ENCODE results near the gene PSTPIP2. TPM values are rescaled to one million over a fixed set of nuclear protein-coding genes. Genes with fewer than 3 reads are reported as not detected.

The PSTPIP2 gene
- total and polyA plus RNA-seq, 4 donors = 4.0 to 14.7 (median 8.6) TPM

DNA sequence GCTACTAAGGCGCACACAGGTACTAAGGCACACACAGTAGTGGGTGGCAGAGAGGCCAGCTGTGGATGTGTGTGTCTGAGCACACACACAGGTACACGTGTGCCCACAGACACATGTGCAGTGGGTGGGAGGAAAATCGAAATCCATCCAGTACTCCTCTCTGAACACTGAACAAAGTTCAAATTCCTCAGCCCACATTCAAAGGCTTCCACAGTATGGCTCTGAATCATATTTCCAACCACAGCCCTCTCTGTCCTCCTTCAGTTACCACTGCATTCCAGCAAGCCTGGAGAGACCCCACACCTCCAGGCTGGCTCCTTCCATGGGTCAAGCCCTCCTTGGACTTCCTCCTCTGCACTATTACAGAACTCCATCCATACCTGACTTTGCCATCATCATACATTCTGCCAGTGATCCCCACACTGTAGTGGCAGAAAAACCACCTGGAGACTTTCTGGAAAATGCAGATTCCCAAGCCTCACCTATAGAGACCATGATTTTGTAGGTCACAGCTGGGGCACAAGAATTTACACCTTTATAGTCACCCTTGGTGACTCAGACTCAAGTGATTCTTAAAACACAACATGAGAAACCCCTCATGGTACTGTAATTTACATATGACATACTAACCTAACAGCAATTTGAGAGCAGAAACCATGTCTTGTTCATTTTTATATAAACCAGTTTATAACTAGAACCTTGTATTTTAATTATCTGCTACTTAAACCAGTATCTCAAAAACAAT lies 136.3 kb downstream of the PSTPIP2 start:
- 68% methylated on average over 3 of the region's 3 CpGs for WGBS
- TF ChIP-seq HNF4A (conservative IDR thresholded peaks at IDR 0.05) = peak; percentile 59 to 74
- no peak for TF ChIP-seq TAF1 (conservative IDR thresholded peaks at IDR 0.05)
- peak in 1 of 2 donors; percentile 7 for TF ChIP-seq RXRA (IDR thresholded peaks at IDR 0.05)
- no peak for TF ChIP-seq FOXA1 (IDR thresholded peaks at IDR 0.05)
- TF ChIP-seq, protein P1, sequence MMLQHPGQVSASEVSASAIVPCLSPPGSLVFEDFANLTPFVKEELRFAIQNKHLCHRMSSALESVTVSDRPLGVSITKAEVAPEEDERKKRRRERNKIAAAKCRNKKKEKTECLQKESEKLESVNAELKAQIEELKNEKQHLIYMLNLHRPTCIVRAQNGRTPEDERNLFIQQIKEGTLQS (IDR thresholded peaks at IDR 0.05) = no peak
- peak; percentile 55 for TF ChIP-seq SP1 (IDR thresholded peaks at IDR 0.05)
- TF ChIP-seq FOXA2 (IDR thresholded peaks at IDR 0.05) = no peak
- TF ChIP-seq HNF4G (IDR thresholded peaks at IDR 0.05) = no peak
- TF ChIP-seq, protein P2, sequence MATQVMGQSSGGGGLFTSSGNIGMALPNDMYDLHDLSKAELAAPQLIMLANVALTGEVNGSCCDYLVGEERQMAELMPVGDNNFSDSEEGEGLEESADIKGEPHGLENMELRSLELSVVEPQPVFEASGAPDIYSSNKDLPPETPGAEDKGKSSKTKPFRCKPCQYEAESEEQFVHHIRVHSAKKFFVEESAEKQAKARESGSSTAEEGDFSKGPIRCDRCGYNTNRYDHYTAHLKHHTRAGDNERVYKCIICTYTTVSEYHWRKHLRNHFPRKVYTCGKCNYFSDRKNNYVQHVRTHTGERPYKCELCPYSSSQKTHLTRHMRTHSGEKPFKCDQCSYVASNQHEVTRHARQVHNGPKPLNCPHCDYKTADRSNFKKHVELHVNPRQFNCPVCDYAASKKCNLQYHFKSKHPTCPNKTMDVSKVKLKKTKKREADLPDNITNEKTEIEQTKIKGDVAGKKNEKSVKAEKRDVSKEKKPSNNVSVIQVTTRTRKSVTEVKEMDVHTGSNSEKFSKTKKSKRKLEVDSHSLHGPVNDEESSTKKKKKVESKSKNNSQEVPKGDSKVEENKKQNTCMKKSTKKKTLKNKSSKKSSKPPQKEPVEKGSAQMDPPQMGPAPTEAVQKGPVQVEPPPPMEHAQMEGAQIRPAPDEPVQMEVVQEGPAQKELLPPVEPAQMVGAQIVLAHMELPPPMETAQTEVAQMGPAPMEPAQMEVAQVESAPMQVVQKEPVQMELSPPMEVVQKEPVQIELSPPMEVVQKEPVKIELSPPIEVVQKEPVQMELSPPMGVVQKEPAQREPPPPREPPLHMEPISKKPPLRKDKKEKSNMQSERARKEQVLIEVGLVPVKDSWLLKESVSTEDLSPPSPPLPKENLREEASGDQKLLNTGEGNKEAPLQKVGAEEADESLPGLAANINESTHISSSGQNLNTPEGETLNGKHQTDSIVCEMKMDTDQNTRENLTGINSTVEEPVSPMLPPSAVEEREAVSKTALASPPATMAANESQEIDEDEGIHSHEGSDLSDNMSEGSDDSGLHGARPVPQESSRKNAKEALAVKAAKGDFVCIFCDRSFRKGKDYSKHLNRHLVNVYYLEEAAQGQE (IDR thresholded peaks at IDR 0.05) = no peak
- TF ChIP-seq, protein P3, sequence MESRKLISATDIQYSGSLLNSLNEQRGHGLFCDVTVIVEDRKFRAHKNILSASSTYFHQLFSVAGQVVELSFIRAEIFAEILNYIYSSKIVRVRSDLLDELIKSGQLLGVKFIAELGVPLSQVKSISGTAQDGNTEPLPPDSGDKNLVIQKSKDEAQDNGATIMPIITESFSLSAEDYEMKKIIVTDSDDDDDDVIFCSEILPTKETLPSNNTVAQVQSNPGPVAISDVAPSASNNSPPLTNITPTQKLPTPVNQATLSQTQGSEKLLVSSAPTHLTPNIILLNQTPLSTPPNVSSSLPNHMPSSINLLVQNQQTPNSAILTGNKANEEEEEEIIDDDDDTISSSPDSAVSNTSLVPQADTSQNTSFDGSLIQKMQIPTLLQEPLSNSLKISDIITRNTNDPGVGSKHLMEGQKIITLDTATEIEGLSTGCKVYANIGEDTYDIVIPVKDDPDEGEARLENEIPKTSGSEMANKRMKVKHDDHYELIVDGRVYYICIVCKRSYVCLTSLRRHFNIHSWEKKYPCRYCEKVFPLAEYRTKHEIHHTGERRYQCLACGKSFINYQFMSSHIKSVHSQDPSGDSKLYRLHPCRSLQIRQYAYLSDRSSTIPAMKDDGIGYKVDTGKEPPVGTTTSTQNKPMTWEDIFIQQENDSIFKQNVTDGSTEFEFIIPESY (IDR thresholded peaks at IDR 0.05) = no peak
- DNase-seq (ENCODE audit: low spot score) = no peak
- no peak overlapping the region for H3K9ac ChIP-seq (ENCODE audit: low read depth in 1 of 2, low read length in 2 of 2)
- no peaks in the 10 kb centered on the region for H3K27me3 ChIP-seq (ENCODE audit: control insufficient read depth in 4 of 4, insufficient read depth in 4 of 4, low read length in 3 of 4)
- peaks cover 0 to 6% (median 5%) of the 10 kb centered on the region in 4 donors for H3K4me1 ChIP-seq (ENCODE audit: control insufficient read depth in 4 of 4, insufficient read depth in 4 of 4, low read length in 3 of 4)
- H3K9me3 ChIP-seq (ENCODE audit: control insufficient read depth in 4 of 4, low read length in 3 of 4) = no peaks in the 10 kb centered on the region
- peaks cover 3 to 44% (median 28%) of the 10 kb centered on the region in 4 donors for H3K36me3 ChIP-seq (ENCODE audit: control insufficient read depth in 4 of 4, insufficient read depth in 3 of 4, low read depth in 1 of 4, low read length in 3 of 4)
- H3K4me3 ChIP-seq (ENCODE audit: low read depth in 1 of 3, low read length in 3 of 3) = no peak overlapping the region
- no peak overlapping the region for H3K27ac ChIP-seq (ENCODE audit: low read depth in 1 of 2, low read length in 2 of 2)

Small RNA genes lying within 50 kb of the gene (small RNA-seq; reads per million reads assigned to genes)
- gene RN7SKP26 (not detected), gene RNU6-1278P (not detected), gene RNY4P37 (0.07 reads per million)

Other genes starting within 250 kb of the PSTPIP2 start
- gene SIGLEC15, start 246.6 kb downstream of the PSTPIP2 start, total RNA-seq = under 1 TPM; 0.17 to 0.42 TPM
- under 1 TPM; 0.24 to 0.33 TPM for gene SIGLEC15, start 246.6 kb downstream of the PSTPIP2 start, polyA plus RNA-seq
- gene EPG5, start 104.9 kb downstream of the PSTPIP2 start, total RNA-seq = 10 to 100 TPM; 18.6 to 20.3 TPM
- 1 to 10 TPM; 3.2 to 3.6 TPM for gene EPG5, start 104.9 kb downstream of the PSTPIP2 start, polyA plus RNA-seq
- 100 to 1,000 TPM; 374 to 618 TPM for gene ATP5F1A, start 26.0 kb upstream of the PSTPIP2 start, total RNA-seq
- 100 to 1,000 TPM; 267 to 364 TPM for gene ATP5F1A, start 26.0 kb upstream of the PSTPIP2 start, polyA plus RNA-seq
- 10 to 100 TPM in 1 of 2 donors, 1 to 10 TPM in 1; 4.5 to 17.9 TPM for gene HAUS1, start 32.1 kb upstream of the PSTPIP2 start, total RNA-seq
- gene HAUS1, start 32.1 kb upstream of the PSTPIP2 start, polyA plus RNA-seq = 1 to 10 TPM; 5.6 to 7.4 TPM